ENCODE measurements around the gene ASTE1. TPM values are rescaled to one million over a fixed set of nuclear protein-coding genes. Genes with fewer than 3 reads are reported as not detected.
A peak's percentile ranks its signal among the peaks of the same experiment; 100 is the strongest.

The ASTE1 gene
- 4.0 TPM for total RNA-seq
- long read RNA-seq, partial matches to known transcripts: 1 of 7 reads
- long read RNA-seq, other reads (novel, unspliced or antisense): 3 of 7 reads

- Histone ChIP-seq H3K27ac (replicated peaks) (peak within 1 kb of the TSS; percentile 92), H3K4me3 (peak within 1 kb of the TSS; percentile 89), H3K4me1 (peaks cover 56% of the 10 kb centered on the region), H3K36me3 (peaks cover 15% of the 10 kb centered on the region), H3K9me3 (replicated peaks) (no peaks in the 10 kb centered on the region), H3K27me3 (ENCODE audit: low read depth) (no peaks in the 10 kb centered on the region)
- intact Hi-C loops (cut with micrococcal nuclease): no loop called here
- peak; percentile 90 for DNase-seq
- TF ChIP-seq CTCF (IDR thresholded peaks at IDR 0.05; ENCODE audit: borderline replicate concordance): no peak
Measured at GRCh38 chr3:131026321-131027151, at the start of gene ASTE1, which contains the start of gene NEK11. ASTE1 (minus strand) TSS chr3:131026825; CDS start chr3:131025306, 1,519 bp downstream. NEK11 (plus strand) TSS chr3:131026877; CDS start chr3:131029709, 2,832 bp downstream.

GRCh38 chr3:131075632-131076328 is 49.2 kb upstream of the ASTE1 start:
- Histone ChIP-seq H3K36me3 (no peaks in the 10 kb centered on the region), H3K4me1 (peaks cover 29% of the 10 kb centered on the region), H3K27ac (replicated peaks) (no peak overlapping the region), H3K4me3 (no peak overlapping the region), H3K9me3 (replicated peaks) (no peaks in the 10 kb centered on the region), H3K27me3 (ENCODE audit: low read depth) (no peaks in the 10 kb centered on the region)
- TF ChIP-seq CTCF (IDR thresholded peaks at IDR 0.05; ENCODE audit: borderline replicate concordance): no peak
- no peak for DNase-seq
- intact Hi-C loops (cut with micrococcal nuclease): no loop called here

- H3K4me3 ChIP-seq: no peak overlapping the region
- DNase-seq: no peak
- no peak for TF ChIP-seq CTCF (IDR thresholded peaks at IDR 0.05; ENCODE audit: borderline replicate concordance)
- H3K36me3 ChIP-seq: no peaks in the 10 kb centered on the region
- H3K9me3 ChIP-seq (replicated peaks): no peaks in the 10 kb centered on the region
- no peaks in the 10 kb centered on the region for H3K27me3 ChIP-seq (ENCODE audit: low read depth)
- intact Hi-C loops (cut with micrococcal nuclease): no loop called here
- H3K27ac ChIP-seq (replicated peaks): peak overlapping the region; percentile 66
- peaks cover 29% of the 10 kb centered on the region for H3K4me1 ChIP-seq
Measured at GRCh38 chr3:131072845-131073244, 46.2 kb upstream of the ASTE1 start.

- Histone ChIP-seq H3K36me3 (no peaks in the 10 kb centered on the region), H3K4me3 (no peak overlapping the region), H3K4me1 (peaks cover 29% of the 10 kb centered on the region), H3K9me3 (replicated peaks) (no peaks in the 10 kb centered on the region), H3K27ac (replicated peaks) (peak overlapping the region; percentile 66), H3K27me3 (ENCODE audit: low read depth) (no peaks in the 10 kb centered on the region)
- no peak for DNase-seq
- TF ChIP-seq CTCF (IDR thresholded peaks at IDR 0.05; ENCODE audit: borderline replicate concordance): no peak
- intact Hi-C loops (cut with micrococcal nuclease): no loop called here
Measured at GRCh38 chr3:131072099-131072559, 45.5 kb upstream of the ASTE1 start.

- no peak for TF ChIP-seq CTCF (IDR thresholded peaks at IDR 0.05; ENCODE audit: borderline replicate concordance)
- Histone ChIP-seq H3K27ac (replicated peaks) (no peak overlapping the region), H3K27me3 (ENCODE audit: low read depth) (no peaks in the 10 kb centered on the region), H3K36me3 (no peaks in the 10 kb centered on the region), H3K4me1 (peaks cover 11% of the 10 kb centered on the region), H3K9me3 (replicated peaks) (no peaks in the 10 kb centered on the region), H3K4me3 (no peak overlapping the region)
- intact Hi-C loops (cut with micrococcal nuclease): no loop called here
- peak; percentile 37 for DNase-seq
Measured at GRCh38 chr3:131067983-131068382, 41.4 kb upstream of the ASTE1 start.

Measured in left ventricle myocardium inferior (tissue), 1 donor.